Amniotic epithelial cell (primary cell): ENCODE measurements around the gene SLIT3.
A peak's percentile ranks its signal among the peaks of the same experiment; 100 is the strongest.

ENCODE experiments used
- DNase-seq: peaks from one replicate; pipeline ENCODE4 v3.0.0-alpha.2; 2010; ENCODE audit warnings: low read depth

SLIT3 gene

DNA sequence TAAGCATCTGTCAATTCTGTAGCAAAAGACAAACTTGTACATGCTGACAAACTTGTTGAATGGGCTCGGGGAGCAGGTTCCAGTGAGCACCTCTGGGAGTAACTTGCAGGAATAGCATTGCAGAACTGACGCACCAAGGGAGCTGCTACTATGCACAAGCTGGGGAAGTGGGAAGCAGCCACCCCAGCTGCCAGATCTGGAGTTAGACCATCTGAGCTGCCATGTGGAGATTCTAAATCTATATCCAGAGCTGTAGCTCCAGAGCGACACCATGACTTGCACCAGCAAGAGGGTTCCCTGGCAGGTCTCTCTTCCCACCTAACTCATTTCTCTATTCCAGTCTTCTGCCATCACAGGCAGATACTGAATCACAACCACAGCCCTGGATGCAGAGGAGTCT lies 375.8 kb downstream of the SLIT3 start:
- no peak for DNase-seq

DNA sequence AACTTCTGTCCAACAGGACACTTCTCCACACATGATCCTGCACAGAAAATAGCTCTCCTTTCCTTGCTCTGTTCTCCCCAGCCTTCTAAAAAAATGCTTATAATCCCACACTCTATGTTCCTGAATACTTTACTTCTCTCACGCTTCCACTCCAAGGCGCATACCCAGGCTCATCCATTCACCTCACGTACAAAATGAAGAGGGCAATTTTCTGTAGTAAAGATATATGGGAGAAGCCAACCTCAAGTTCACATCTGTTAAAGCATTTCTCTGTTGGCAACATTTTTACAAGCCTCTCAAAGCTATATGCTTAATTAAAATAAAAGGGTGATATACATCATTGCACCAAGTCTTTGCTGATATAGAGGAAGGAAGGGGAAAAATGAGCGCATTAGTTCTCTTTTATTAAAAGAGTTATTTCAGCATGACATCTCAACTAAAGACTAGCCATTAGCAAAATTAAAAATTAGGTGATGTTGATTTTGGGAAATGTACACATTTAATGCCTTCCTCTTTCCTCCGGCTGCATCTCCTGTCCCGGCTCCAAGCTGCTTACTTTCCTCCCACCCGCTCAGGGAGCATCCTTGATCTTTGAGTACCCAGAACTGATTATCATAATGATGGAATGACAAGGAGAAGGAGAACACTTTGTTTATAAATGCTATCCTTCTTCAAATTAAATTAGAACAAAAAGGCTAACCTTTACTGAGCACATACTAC lies 379.6 kb downstream of the SLIT3 start:
- DNase-seq = no peak

DNA sequence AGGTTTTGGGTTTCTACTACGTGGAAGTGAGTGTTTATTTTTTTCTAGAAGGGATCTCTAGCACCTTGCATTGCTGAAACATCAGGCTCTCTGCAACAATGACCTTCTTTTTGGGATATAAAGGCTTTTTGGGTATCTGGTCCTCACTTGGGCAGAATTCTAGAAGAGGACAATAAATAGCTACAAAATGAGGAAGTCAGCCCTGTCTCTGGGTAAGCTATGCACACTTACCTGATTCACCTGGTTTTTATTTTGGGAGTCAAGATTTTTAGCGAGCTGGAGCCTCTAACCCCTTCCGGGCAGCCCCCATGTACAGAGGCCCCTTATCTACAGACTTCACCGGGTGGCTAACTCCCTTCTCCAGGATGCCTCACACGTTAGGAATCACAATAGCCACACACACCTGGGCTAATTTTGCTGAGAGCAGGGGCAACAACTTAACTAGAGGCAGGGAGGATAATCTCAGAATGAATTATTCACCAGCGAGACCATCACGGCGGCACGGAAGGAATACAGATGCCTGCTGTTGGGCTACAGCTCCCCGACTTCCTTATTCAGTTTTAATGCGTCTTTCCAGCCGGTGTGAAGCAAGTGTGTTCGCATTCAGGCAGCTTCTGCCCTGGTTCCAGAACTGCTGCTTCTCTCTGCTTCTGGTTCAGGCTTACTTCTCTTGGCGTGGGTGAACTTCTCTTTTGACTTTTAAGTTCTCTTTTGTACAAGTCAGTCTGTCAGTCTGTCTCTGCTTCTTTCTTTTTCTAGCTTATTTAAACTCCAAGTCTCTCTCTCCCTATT lies 380.7 kb downstream of the SLIT3 start:
- DNase-seq = no peak

DNA sequence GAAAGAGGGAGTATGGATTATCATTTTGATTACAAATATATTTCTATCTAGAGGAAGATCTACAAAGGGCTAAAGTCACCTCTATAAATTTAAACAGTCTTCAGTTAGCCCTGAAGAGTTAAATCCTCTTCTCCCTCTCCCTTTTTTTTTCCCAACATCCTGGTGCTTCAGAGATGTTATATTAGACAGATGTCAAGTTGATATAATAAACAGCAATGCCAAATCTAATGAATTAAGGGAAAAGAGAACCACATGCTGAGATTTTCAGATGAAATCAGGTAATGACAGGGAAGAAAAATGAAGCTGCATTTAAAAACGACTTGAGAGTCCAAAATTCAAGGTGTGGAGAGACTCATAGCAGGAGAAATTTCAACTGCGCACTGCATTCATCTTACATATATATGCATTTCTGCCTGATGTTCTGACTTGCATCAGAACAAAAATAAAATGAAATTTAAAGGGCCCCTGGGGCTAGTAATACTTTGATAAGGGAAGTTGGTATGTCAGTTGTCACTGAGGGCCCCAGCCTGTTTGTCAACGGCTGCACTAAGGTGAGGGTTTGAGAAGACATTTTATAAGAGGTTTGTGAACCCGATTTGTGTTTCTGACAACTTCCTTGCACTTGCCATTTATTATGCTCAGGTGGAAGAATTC lies 382.9 kb downstream of the SLIT3 start:
- no peak for DNase-seq

DNA sequence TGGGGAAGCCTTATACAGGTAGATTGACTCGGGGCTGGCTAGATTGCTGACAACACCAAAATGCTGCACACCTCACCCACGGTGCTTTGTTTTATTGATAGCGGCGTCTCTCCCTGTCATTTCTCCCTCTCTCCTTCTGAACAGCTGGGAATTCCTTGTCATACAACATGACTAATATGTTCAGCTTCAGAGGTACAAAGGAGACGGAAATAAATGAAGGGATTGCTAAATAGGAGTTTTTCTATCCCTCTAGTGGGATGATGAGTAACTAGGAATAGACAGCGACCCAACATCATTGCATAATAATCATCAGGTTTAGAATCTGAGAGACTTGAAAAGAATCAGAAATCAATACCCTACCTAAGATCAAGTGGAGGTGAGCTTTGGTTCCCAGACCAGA lies 384.1 kb downstream of the SLIT3 start:
- DNase-seq = peak; percentile 50

DNA sequence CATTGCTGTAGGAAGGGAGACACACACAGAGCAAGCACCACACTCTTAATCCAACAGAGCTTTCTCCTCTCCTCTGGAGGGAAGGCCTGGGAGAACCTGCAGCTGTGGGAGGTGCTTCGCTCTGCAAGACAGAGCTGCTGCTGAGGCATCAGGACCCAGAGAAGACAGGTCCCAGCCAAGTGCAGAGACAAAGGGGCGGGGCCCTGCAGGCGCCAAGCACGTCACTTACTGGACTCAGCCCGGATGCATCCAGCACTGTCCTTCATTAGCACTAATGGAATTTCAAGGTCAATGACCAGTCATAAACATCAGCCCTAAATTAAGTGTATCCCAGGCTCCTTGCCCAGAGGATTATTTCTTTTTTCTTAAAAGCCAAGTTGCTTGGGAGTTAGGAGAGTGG lies 384.7 kb downstream of the SLIT3 start:
- DNase-seq = no peak

DNA sequence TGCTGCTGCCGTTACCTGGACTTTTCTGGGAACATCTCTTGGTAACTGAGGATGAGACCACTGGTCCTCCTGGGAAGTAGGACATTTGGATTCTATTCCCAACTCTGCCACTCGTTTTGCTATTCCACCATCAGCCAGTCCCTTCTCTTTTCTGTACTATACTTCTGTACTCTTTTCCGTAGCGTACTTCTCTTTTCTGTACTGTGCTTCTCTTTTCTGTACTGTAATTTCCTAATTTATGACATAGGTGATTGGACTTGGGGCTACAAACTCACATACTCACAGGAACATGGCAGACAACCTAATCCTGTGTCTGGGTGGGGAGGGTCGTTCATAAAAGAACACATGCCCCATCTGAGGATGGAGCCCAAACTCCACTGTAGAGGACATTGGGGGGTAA lies 386.4 kb downstream of the SLIT3 start:
- DNase-seq = no peak

DNA sequence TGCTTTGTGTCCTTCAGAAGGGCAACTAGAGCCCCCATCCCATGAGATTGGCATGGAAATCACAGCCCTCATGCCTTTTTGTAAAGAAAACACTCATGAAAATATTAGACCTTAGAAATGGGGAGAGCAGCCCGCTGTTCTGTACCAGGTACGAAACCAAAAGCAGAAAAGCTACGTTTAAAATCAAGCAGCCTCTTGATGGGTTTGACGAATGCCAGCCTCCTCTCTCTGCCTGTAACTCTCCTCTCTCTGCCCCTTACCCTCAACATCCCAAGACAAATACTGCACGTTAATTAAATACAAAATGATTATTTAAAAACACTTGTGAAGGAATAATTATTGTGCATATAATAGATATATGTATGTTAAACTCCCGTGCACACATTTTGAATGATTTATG lies 390.1 kb downstream of the SLIT3 start:
- DNase-seq = no peak

DNA sequence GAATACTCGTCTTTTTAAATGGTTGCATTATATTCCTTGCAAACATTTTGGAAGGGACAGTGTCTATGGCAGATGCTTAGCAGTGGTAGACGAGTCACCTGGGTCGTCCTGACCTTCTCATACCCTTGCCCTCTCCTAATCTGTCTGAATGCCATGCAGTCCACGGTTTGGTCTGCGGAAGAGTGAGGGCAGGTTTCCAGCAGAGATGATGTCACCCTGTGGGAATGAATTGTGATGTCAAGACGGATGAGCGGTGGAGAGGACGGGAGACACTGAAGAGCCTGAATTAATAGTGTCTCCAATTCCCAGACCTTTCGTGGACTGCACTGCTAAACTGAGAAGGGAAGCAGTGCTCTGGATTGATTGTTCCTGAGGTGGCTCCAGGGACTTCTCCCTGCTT lies 392.7 kb downstream of the SLIT3 start:
- peak; percentile 75 for DNase-seq

DNA sequence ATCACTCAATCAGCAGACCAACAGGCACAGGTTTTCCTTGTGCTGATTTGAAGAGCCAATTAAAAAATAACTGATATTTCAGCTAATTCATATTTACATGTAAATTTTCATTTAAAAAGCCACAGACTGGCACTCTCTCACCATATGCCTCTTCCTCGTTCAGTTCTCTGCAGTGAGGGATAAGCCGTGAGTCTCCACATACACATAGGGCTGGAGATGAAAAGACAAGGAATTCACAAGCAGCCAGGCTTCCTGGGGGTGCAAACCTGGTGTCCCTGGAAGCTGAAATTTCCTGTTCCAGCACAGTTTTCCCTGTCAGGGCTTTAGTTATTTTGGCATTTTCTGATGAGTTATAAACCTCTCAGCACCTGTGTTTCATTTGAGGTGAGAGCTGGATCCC lies 397.9 kb downstream of the SLIT3 start:
- no peak for DNase-seq

DNA sequence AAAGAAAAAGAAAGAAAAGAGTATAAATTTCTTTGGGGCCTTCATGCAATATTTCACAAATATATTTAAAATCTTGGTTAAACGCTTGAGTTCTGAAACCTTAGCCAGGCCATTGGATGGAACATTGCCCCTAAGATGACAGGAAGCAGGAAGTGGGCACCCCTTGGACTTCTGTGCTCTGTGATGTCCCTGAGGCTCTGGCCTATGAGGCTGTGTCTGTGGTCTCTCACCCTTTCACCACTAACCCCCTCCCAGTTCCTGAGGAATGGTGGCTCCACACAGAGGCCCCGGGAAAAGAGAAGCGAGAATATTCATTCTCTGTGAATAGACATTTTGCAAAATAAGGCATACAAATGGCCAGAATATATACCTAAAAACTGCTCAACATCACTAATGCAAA lies 401.3 kb downstream of the SLIT3 start:
- DNase-seq = no peak

DNA sequence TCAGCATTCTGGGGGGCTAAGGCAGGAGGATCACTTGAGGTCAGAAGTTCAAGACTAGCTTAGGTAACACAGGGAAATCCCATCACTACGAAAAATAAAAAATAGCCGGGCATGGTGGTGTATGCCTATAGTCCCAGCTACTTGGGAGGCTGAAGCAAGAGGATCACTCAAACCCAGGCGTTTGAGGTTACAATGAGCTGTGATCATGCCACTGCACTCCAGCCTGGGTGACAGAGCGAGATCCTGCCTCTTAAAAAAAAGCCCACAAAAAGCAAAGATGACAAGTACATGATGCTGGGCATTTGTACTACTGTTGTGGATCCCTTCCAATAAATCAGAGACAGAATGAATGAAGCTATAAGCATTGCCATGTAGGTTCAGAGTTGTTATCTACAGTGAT lies 401.7 kb downstream of the SLIT3 start:
- DNase-seq = no peak

DNA sequence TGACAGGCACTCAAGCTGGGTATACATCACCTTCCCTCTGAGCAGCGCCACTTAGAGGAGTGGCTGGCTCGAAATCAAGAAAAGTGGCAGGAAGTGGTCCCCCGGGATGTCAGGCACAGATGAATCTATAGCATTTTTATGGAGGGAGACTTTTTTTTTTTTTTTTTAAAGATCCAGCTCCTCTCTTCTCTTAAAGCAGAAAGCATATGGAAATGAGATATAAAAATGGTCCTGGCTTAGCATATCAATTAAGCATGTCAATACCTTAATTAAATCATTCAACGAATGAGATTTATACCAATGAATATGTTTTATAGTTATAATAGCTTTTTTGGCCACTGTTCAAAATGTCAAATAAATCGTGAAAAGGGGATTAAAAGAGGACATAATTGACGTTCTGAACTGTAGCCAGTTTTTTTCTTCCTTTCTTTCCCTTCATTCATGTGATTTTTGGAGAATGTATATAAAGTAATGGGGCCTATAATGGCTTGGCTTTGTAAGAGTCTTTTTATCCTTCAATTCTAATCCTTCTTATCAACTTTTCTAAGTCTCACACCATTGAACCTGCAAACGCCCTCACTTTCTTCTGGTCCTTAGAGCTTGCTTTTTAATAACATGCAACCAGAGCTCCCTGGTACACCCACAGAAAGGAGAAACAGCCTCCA lies 402.6 kb downstream of the SLIT3 start:
- DNase-seq = no peak

DNA sequence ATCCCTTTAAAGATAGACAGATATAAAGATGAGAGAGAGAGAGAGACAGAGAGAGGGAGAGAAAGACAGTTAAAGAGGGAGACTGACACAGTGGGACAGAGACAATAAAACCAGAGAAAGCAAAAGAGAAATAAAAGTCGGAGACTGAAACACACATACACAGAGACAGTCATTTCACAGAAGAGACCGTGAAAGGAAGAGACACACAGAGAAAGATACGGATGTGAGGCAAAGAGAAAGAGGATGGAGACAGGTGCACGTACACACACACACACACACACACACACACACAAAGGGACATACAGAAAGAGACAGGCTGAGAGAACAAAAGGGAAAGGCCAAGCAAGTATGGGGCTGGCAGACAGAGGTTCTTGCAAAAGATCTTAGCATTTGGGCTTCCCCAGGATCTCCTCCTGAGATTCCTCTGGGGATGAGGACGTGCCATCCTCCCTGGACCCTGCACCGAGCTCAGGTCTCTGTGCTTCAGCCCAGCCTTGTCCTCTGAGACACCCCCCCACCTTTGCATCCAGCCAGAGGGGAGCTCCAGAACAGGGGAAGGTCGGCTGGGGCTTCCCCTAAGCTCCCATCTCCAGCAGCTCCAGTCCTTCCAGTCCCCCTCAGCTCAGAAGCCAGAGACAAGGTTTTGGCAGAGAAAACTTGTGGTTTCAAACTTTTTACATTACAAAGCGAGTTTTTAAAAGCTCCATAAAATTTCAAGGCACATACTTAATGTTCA lies 403.4 kb downstream of the SLIT3 start:
- no peak for DNase-seq

DNA sequence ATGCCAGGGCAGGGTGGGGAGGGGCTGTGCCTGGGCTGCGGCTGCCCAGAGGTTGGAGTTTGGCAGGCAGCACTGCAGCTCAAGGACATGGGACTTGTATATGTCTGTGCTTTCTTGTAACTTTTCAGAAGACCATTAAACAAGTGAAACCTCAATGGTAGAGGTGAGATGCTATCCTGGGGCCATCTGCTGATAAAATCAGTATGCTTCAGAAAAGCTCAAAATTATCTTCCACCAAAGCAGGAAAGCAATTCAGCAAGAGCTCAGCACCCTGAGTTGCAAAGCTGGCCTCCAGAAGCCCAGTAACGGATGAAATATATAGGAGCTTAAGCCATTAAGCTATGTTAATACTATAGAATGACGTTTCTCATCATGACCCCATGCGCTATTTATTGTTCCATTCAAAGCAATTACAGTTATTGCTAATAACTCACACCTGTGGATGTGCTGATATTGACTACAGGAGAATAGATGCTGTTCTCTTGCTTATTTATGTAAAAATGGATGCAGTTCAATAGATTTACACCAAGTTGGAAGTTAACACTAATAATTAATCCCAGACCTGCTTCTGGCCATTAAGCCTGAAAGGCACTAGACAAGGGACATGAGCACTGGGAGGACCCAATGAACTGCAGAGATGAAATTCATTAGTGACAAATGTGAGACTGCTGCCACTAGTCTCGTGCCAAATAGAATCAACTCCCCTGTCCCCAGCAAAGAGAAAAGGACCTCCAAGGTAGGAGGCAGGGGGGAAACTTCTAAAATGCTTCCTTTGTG lies 405.5 kb downstream of the SLIT3 start:
- DNase-seq = no peak

DNA sequence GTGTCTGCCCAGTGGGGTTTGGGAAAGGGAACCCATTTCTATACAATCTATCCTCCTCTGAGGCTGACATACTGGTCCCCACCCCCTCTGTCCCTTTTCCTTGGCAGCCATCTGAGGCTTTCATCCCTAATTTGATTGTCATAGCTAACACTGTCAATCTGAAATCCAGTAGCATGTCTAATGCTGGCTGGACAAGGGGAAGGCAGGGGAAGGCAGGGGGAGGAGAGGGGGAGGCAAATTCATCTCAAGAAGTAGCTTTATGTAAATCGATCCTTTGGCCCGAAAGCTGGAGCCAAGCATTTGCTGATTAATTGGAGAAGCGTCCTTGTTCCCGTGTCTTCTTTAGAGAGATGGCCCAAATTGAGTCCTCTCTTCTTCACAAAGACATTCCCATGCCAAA lies 407.7 kb downstream of the SLIT3 start:
- no peak for DNase-seq

DNA sequence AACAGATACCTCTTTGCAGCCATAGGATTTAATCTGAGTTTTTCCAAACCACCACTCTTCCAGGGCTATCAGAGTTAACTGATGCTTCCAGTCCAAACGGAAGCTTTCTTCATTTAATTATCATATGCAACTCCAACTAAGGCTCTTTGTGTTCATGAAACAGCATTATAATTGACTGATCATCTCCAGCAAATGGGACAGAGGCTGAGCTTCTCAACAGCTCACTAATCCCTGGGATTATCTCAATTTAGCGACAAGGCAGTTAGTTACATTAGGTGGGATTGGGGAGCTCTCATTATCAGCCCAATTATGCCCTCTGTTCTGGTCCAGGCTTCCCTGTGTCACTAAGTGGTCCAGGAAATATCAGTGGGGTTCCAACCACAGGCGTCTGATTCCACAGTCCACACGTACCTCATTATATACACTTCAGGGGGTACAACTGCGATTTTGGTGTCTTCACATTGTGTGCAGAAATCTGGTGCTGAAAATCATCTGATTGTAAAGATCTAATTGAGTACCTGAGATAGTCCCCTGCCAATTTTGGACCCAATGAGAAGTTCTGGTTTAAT lies 408.2 kb downstream of the SLIT3 start:
- DNase-seq = no peak

DNA sequence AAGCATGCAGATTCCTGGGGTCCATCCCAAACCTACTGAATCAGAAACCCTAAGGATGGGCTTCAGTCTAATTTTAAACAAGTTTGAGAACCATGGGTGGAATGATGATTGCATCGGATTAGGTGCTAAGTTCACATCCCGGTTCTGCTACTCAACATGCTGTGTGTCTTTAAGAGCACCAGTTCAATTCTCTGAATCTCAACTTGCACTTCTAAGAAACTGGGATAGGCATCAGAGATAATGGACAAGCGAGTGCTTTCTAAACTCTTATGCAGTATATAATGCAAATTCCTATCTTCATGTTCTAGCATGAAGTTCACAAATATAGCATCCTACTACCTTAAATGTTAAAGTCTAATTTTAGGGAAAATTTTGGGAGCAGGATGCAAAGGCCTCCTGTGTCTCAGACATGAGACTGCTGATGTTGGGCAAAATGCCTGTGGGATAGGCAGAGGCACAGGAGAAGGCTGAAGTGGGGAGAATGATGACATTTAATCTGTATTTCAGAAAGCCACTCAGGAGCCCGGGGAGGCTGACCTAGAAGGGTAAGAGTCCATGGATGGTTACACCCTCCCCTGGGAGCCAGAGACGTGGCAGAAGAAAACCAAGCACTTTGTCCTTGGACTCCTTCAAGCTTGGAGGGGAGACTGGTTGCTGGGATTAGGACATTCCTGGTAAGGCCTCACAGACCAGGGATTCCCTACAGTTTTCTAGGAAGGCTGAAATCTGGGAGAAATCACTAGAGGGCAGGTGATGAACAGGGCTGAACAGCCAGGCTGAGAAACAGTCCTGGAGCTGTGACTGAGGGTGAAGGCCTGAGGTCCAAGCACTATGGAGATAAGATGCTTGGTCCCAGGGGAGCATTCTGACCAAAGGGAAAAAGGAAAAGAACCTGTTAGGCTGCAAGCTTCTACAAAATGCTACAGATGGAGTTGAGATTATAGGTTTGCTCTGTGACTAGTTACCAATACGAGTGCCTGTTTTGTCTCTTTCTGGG lies 409.8 kb downstream of the SLIT3 start:
- DNase-seq = no peak

DNA sequence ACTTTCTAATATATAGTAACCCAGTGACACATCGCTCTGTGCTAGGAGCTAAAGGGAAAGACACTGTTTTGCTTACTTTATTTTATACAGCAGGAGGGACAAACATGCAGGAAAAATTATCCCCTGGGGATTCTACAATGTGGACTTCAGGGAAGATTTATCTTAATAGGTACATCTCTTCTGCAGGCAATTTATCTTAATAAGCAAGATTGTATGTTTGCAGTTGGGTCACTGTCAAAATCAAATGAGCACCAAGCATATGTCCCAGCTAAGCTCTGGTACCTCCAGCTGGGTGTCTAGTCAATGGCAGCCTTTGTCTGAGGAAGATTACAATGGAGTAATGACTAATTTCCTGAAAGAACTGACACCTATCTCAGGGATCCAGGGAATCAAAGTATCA lies 411.9 kb downstream of the SLIT3 start:
- no peak for DNase-seq

DNA sequence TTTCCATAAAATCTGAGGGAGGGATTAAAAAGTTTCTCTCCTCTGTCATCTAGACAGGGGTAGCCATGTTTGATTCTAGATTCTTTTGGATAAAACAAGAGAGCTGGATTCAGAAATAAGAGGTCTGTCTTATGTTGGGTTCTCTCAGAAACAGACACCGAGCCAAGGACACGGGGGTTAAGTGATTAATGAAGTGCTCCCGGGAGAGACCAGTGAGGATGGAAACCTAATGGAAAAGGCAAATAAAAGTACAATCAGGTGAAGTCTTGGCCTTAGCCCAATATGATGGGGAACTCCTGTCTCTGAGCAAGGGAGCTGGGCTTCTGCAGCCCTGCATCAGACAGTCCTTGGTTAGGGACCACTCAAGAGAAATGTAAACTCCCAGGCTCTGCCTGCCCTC lies 413.0 kb downstream of the SLIT3 start:
- no peak for DNase-seq
